Measurements from ENCODE around the gene XRCC2. TPM values are rescaled to one million over a fixed set of nuclear protein-coding genes. Genes with fewer than 3 reads are reported as not detected.
"Not testable (repeated sequence)": the region's sequence is repeated elsewhere in the genome, so short reads cannot be mapped to it uniquely, and the experiment has no call there.

XRCC2 gene
- total and polyA plus RNA-seq, 2 of the 4 experiments (the other 2 are of a cell fraction): 2.2 to 3.6 TPM

- Histone ChIP-seq H4K5ac (ENCODE audit: low read depth, low read length) (no peak overlapping the region), H2BK120ac (ENCODE audit: low read depth, low read length) (no peak overlapping the region), H3K4me2 (ENCODE audit: low read depth, low read length) (no peak overlapping the region), H3K56ac (ENCODE audit: extremely low read depth, insufficient read depth, low read length) (no peak overlapping the region), H2BK15ac (ENCODE audit: low read depth, low read length) (no peak overlapping the region), H2AFZ (replicated peaks; ENCODE audit: low read length, poor library complexity) (no peak overlapping the region), H2BK20ac (ENCODE audit: low read depth, low read length) (no peak overlapping the region), H2BK5ac (ENCODE audit: low read depth, low read length, poor library complexity, severe bottlenecking) (no peak overlapping the region), H3K9ac (ENCODE audit: low read depth, low read length) (no peak overlapping the region), H4K20me1 (ENCODE audit: insufficient read depth, low read length) (no peaks in the 10 kb centered on the region), H2AK9ac (replicated peaks; ENCODE audit: low read depth, low read length, poor library complexity) (no peak overlapping the region), H3K4me3 (ENCODE audit: insufficient read depth, low read depth, low read length) (no peak overlapping the region), H3K9me1 (ENCODE audit: insufficient read depth, low read length) (no peaks in the 10 kb centered on the region), H2AK5ac (ENCODE audit: low read depth, low read length) (no peak overlapping the region), H3K79me1 (ENCODE audit: low read depth in 1 of 2, low read length in 2 of 2) (no peaks in the 10 kb centered on the region), H3K18ac (ENCODE audit: low read depth, low read length) (no peak overlapping the region), H3K27ac (ENCODE audit: insufficient read depth, low read length) (no peak overlapping the region), H3K14ac (replicated peaks; ENCODE audit: low read depth, low read length) (no peak overlapping the region), H3K9me3 (ENCODE audit: control insufficient read depth, insufficient read depth, low read length) (no peaks in the 10 kb centered on the region), H4K8ac (ENCODE audit: low read depth in 2 of 2, low read length in 2 of 2) (no peak overlapping the region), H3K4me1 (ENCODE audit: control insufficient read depth, insufficient read depth, low read length) (no peaks in the 10 kb centered on the region), H3K23ac (ENCODE audit: low read depth, low read length) (no peak overlapping the region), H4K91ac (ENCODE audit: insufficient read depth, low read depth, low read length) (no peak overlapping the region), H3K36me3 (ENCODE audit: control insufficient read depth, insufficient read depth, low read length) (no peaks in the 10 kb centered on the region), H3K27me3 (ENCODE audit: control insufficient read depth, insufficient read depth, low read length) (no peaks in the 10 kb centered on the region), H3K4ac (ENCODE audit: low read depth, low read length) (no peak overlapping the region)
- no CpG with 5 or more reads among the region's 2 CpGs for WGBS, 2 experiments (ENCODE audit: extremely low coverage in 2 of 2, insufficient read length in 1 of 2)
- intact Hi-C loops (cut with micrococcal nuclease) (no loop called here), dilution Hi-C loops (cut with HindIII; ENCODE audit: low sequenced_read_pairs, unreplicated experiment) (no loop called here), in situ Hi-C loops (cut with MboI; ENCODE audit: low sequenced_read_pairs) (no loop called here)
- TF ChIP-seq RAD21 (IDR thresholded peaks at IDR 0.05; ENCODE audit: low read length): no peak
- TF ChIP-seq FOS (IDR thresholded peaks at IDR 0.05; ENCODE audit: low read depth, low read length): no peak
- ChIA-PET CTCF (interaction anchor here (0.7 kb wide), 1 partner anchor 382 kb away, joined by 3 read pairs; no protein-coding TSS in a partner anchor), POLR2A (ENCODE audit: unreplicated experiment) (no interaction called here)
- no peak for ATAC-seq (ENCODE audit: low read depth)
- no TSS peak for BruUV-seq (replicated peaks)
- DNase-seq: no peak
Observed at GRCh38 chr7:152723364-152723763, 47.4 kb upstream of the XRCC2 start.

- H3K27ac ChIP-seq (ENCODE audit: insufficient read depth, low read length); H3K4ac ChIP-seq (ENCODE audit: low read depth, low read length); H2BK5ac ChIP-seq (ENCODE audit: low read depth, low read length, poor library complexity, severe bottlenecking); H3K79me1 ChIP-seq (ENCODE audit: low read depth in 1 of 2, low read length in 2 of 2); H4K20me1 ChIP-seq (ENCODE audit: insufficient read depth, low read length); DNase-seq; H2AK5ac ChIP-seq (ENCODE audit: low read depth, low read length); H3K9ac ChIP-seq (ENCODE audit: low read depth, low read length); POLR2A ChIA-PET (ENCODE audit: unreplicated experiment); H2AK9ac ChIP-seq (replicated peaks; ENCODE audit: low read depth, low read length, poor library complexity); H4K8ac ChIP-seq (ENCODE audit: low read depth in 2 of 2, low read length in 2 of 2); H3K4me2 ChIP-seq (ENCODE audit: low read depth, low read length); H4K5ac ChIP-seq (ENCODE audit: low read depth, low read length); H3K18ac ChIP-seq (ENCODE audit: low read depth, low read length); BruUV-seq (replicated peaks); H3K4me3 ChIP-seq (ENCODE audit: insufficient read depth, low read depth, low read length); H3K9me1 ChIP-seq (ENCODE audit: insufficient read depth, low read length); H2BK120ac ChIP-seq (ENCODE audit: low read depth, low read length); in situ Hi-C loops (cut with MboI; ENCODE audit: low sequenced_read_pairs); H2AFZ ChIP-seq (replicated peaks; ENCODE audit: low read length, poor library complexity); H3K23ac ChIP-seq (ENCODE audit: low read depth, low read length); H3K9me3 ChIP-seq (ENCODE audit: control insufficient read depth, insufficient read depth, low read length); ATAC-seq (ENCODE audit: low read depth); H3K27me3 ChIP-seq (ENCODE audit: control insufficient read depth, insufficient read depth, low read length); H3K14ac ChIP-seq (replicated peaks; ENCODE audit: low read depth, low read length); H3K4me1 ChIP-seq (ENCODE audit: control insufficient read depth, insufficient read depth, low read length); CTCF ChIA-PET; intact Hi-C loops (cut with micrococcal nuclease); H4K91ac ChIP-seq (ENCODE audit: insufficient read depth, low read depth, low read length); H2BK15ac ChIP-seq (ENCODE audit: low read depth, low read length); H3K56ac ChIP-seq (ENCODE audit: extremely low read depth, insufficient read depth, low read length); H2BK20ac ChIP-seq (ENCODE audit: low read depth, low read length); dilution Hi-C loops (cut with HindIII; ENCODE audit: low sequenced_read_pairs, unreplicated experiment); H3K36me3 ChIP-seq (ENCODE audit: control insufficient read depth, insufficient read depth, low read length): not testable (repeated sequence)
- WGBS, 2 experiments (ENCODE audit: extremely low coverage in 2 of 2, insufficient read length in 1 of 2): no CpG with 5 or more reads among the region's 1 CpG
Observed at GRCh38 chr7:152712412-152713042, 36.6 kb upstream of the XRCC2 start.

Data from IMR-90 (cell line).